ENCODE measurements around the gene ZNF503.

ZNF503 gene

GRCh38 chr10:75428434-75429158, 27.0 kb upstream of the ZNF503 start:
- H3K4me3 ChIP-seq (ENCODE audit: control insufficient read depth, low read depth, low read length), result no peak overlapping the region
- no peak for DNase-seq (ENCODE audit: low read depth)
- no peak for TF ChIP-seq CTCF (IDR thresholded peaks at IDR 0.05; ENCODE audit: control insufficient read depth, insufficient read depth, low read depth, low read length, missing control alignments)

GRCh38 chr10:75427951-75428350, 26.4 kb upstream of the ZNF503 start:
- H3K4me3 ChIP-seq (ENCODE audit: control insufficient read depth, low read depth, low read length), result no peak overlapping the region
- TF ChIP-seq CTCF (IDR thresholded peaks at IDR 0.05; ENCODE audit: control insufficient read depth, insufficient read depth, low read depth, low read length, missing control alignments), result no peak
- no peak for DNase-seq (ENCODE audit: low read depth)

GRCh38 chr10:75426880-75427279, 25.3 kb upstream of the ZNF503 start:
- TF ChIP-seq CTCF (IDR thresholded peaks at IDR 0.05; ENCODE audit: control insufficient read depth, insufficient read depth, low read depth, low read length, missing control alignments), result no peak
- DNase-seq (ENCODE audit: low read depth), result no peak
- no peak overlapping the region for H3K4me3 ChIP-seq (ENCODE audit: control insufficient read depth, low read depth, low read length)

GRCh38 chr10:75425291-75426079, 23.9 kb upstream of the ZNF503 start:
- H3K4me3 ChIP-seq (ENCODE audit: control insufficient read depth, low read depth, low read length), result no peak overlapping the region
- DNase-seq (ENCODE audit: low read depth), result no peak
- TF ChIP-seq CTCF (IDR thresholded peaks at IDR 0.05; ENCODE audit: control insufficient read depth, insufficient read depth, low read depth, low read length, missing control alignments), result no peak

GRCh38 chr10:75424571-75424970, 23.0 kb upstream of the ZNF503 start:
- H3K4me3 ChIP-seq (ENCODE audit: control insufficient read depth, low read depth, low read length), result no peak overlapping the region
- TF ChIP-seq CTCF (IDR thresholded peaks at IDR 0.05; ENCODE audit: control insufficient read depth, insufficient read depth, low read depth, low read length, missing control alignments), result no peak
- no peak for DNase-seq (ENCODE audit: low read depth)

- no peak for TF ChIP-seq CTCF (IDR thresholded peaks at IDR 0.05; ENCODE audit: control insufficient read depth, insufficient read depth, low read depth, low read length, missing control alignments)
- DNase-seq (ENCODE audit: low read depth), result no peak
- H3K4me3 ChIP-seq (ENCODE audit: control insufficient read depth, low read depth, low read length), result no peak overlapping the region
These were observed 21.3 kb upstream of the ZNF503 start for GRCh38 chr10:75422913-75423312.

Measured in AG09309 (cell line).